Measurements from ENCODE around the gene PLA2G4C. TPM values are rescaled to one million over a fixed set of nuclear protein-coding genes. Genes with fewer than 3 reads are reported as not detected.
A peak's percentile ranks its signal among the peaks of the same experiment; 100 is the strongest.

PLA2G4C gene
- total and polyA plus RNA-seq, 2 of the 8 experiments (the other 6 are each of a cell fraction or from before 2014, with no cell fraction given): 14.9 to 20.5 TPM

- TF ChIP-seq CTCF (IDR thresholded peaks at IDR 0.05; ENCODE audit: control extremely low read depth in 1 of 3, insufficient read depth in 1 of 3, low read depth in 1 of 3, low read length in 3 of 3) (peak; percentile 31 to 75 (median 35)), TBP (IDR thresholded peaks at IDR 0.05; ENCODE audit: low read depth, low read length) (no peak), USF2 (IDR thresholded peaks at IDR 0.05; ENCODE audit: low read length) (no peak), SIX5 (IDR thresholded peaks at IDR 0.05; ENCODE audit: low read depth, low read length) (no peak), SP2 (IDR thresholded peaks at IDR 0.05; ENCODE audit: low read length) (peak; percentile 38; the same call in 1 of the 2 replicates), BRCA1 (IDR thresholded peaks at IDR 0.05; ENCODE audit: low read depth, low read length) (no peak), RAD21 (IDR thresholded peaks at IDR 0.05 in 1 of 2, conservative IDR thresholded peaks at IDR 0.05 in 1 of 2; ENCODE audit: low read depth in 2 of 2, low read length in 2 of 2) (peak in 1 of 2 experiments; percentile 19; a peak in 2 of 4 replicates), TEAD4 (IDR thresholded peaks at IDR 0.05; ENCODE audit: low read depth, low read length) (no peak)
- FAIRE-seq: peak; percentile 42
- WGBS, 2 experiments (ENCODE audit: extremely low coverage in 1 of 2, insufficient coverage in 1 of 2, insufficient read length in 1 of 2, insufficient replicate concordance in 2 of 2, low coverage in 1 of 2, low lambda C conversion rate in 2 of 2, missing lambda C conversion rate in 1 of 2): 84% methylated on average over 6 of the region's 6 CpGs; no CpG with 5 or more reads in 1 of the 2 experiments
- Histone ChIP-seq H2BK15ac (ENCODE audit: low read length) (no peak overlapping the region), H3K36me3 (ENCODE audit: control insufficient read depth in 2 of 4, insufficient read depth in 4 of 4, low read length in 3 of 4) (no peaks in the 10 kb centered on the region), H4K91ac (replicated peaks; ENCODE audit: insufficient read length, low read length) (no peak overlapping the region), H3K23ac (ENCODE audit: insufficient read length) (no peak overlapping the region), H3K79me2 (ENCODE audit: control insufficient read depth in 1 of 2, insufficient read depth in 2 of 2, low read length in 2 of 2) (no peaks in the 10 kb centered on the region), H4K5ac (ENCODE audit: insufficient read length, low read depth, low read length) (no peak overlapping the region), H3K27ac (ENCODE audit: low read depth, low read length) (no peak overlapping the region), H3K23me2 (ENCODE audit: low read depth, low read length) (no peaks in the 10 kb centered on the region), H3K4ac (replicated peaks; ENCODE audit: insufficient read length, low read depth, low read length) (no peak overlapping the region), H2AK5ac (ENCODE audit: low read depth, low read length) (no peak overlapping the region), H4K8ac (ENCODE audit: extremely low read depth, insufficient read depth, low read length) (no peak overlapping the region), H2BK5ac (ENCODE audit: low read depth, low read length) (no peak overlapping the region), H3K9ac (replicated peaks in 1 of 4; ENCODE audit: extremely low read depth in 1 of 4, low read depth in 3 of 4, low read length in 3 of 4) (no peak overlapping the region), H2BK12ac (ENCODE audit: low read depth, low read length) (no peak overlapping the region), H3K9me3 (ENCODE audit: insufficient read depth in 2 of 2, low read depth in 1 of 2, low read length in 1 of 2) (peaks cover 0 to 9% of the 10 kb centered on the region in 2 experiments; a peak in 1 of 4 replicates), H3K18ac (ENCODE audit: extremely low read depth, low read length) (no peak overlapping the region), H3K4me1 (replicated peaks in 1 of 4; ENCODE audit: control insufficient read depth in 3 of 4, insufficient read depth in 4 of 4, low read length in 3 of 4) (no peaks in the 10 kb centered on the region; a peak in 1 of 7 replicates), H3K56ac (replicated peaks; ENCODE audit: insufficient read length, low read depth, low read length) (no peak overlapping the region), H2AFZ (ENCODE audit: low read length) (peak overlapping the region; percentile 100), H3K79me1 (ENCODE audit: low read depth, low read length) (no peaks in the 10 kb centered on the region), H3K14ac (ENCODE audit: insufficient read length) (no peak overlapping the region), H3K4me3 (ENCODE audit: extremely low read depth in 1 of 4, insufficient read depth in 2 of 4, low read depth in 3 of 4, low read length in 4 of 4) (no peak overlapping the region), H2BK20ac (ENCODE audit: low read length) (no peak overlapping the region), H4K20me1 (replicated peaks in 1 of 2; ENCODE audit: control insufficient read depth in 1 of 2, insufficient read depth in 2 of 2, low read length in 2 of 2) (no peaks in the 10 kb centered on the region), H2BK120ac (replicated peaks; ENCODE audit: low read depth, low read length) (no peak overlapping the region), H3K4me2 (ENCODE audit: insufficient read depth in 1 of 2, low read depth in 2 of 2, low read length in 2 of 2) (peak overlapping the region in 1 of 2 experiments; percentile 28; a peak in 1 of 4 replicates), H3K27me3 (replicated peaks in 1 of 4; ENCODE audit: control insufficient read depth in 3 of 4, extremely low read depth in 1 of 4, insufficient read depth in 3 of 4, low read length in 3 of 4) (no peaks in the 10 kb centered on the region)
- DNase-seq (ENCODE audit: low read depth in 1 of 2, low spot score in 2 of 2): peak; percentile 1 to 61
- POLR2A ChIA-PET (ENCODE audit: partially characterized antibody): interaction anchor here (0.6 kb wide), 1 partner anchor 120 kb away, joined by 3 read pairs; no protein-coding TSS in a partner anchor
- CTCF ChIA-PET (ENCODE audit: partially characterized antibody): interaction anchor here (0.6 to 2.4 kb wide), 23 partner anchors 9 to 244 kb away, joined by 3 to 11 read pairs (median 4); partner anchors contain the start of gene ELSPBP1
Measured at GRCh38 chr19:48006762-48007161, 103.9 kb downstream of the PLA2G4C start.
